K562 (cell line): Measurements from ENCODE around the gene CUEDC2. TPM values are rescaled to one million over a fixed set of nuclear protein-coding genes. Genes with fewer than 3 reads are reported as not detected.
A peak's percentile ranks its signal among the peaks of the same experiment; 100 is the strongest.

Source experiments
- ELF1 ChIP-seq: fragments of 200-800 bp; sonication (Bioruptor generic); IDR thresholded peaks from 2 replicates; pipeline ENCODE4 v1.6.1; 2016; ENCODE audit warnings: missing genetic modification characterization, missing compliant biosample characterization
- HCFC1 ChIP-seq: IDR thresholded peaks from 2 replicates; pipeline ENCODE4 v1.6.1; 2012; ENCODE audit warnings: low read depth, low read length, improper control_type of control experiment
- PML ChIP-seq: IDR thresholded peaks from 2 replicates; pipeline ENCODE4 v1.6.1; 2012; ENCODE audit warnings: low read length, inconsistent platforms
- POLR2B ChIP-seq: fragments of 450-650 bp; IDR thresholded peaks from 2 replicates; pipeline ENCODE4 v1.6.1; 2018; ENCODE audit warnings: low read depth; ENCODE audit not compliant: partially characterized antibody
- WHSC1 ChIP-seq: IDR thresholded peaks from one replicate; pipeline ENCODE4 v1.6.1; 2012; ENCODE audit warnings: low read length, control low read depth, inconsistent platforms
- ZFP91 ChIP-seq: sonication (generic); formaldehyde crosslinking; IDR thresholded peaks from 2 replicates; pipeline ENCODE4 v1.8.0; 2022; ENCODE audit warnings: mild to moderate bottlenecking, missing genetic modification reagents
- ZNF511 ChIP-seq: sonication (generic); formaldehyde crosslinking; IDR thresholded peaks from 2 replicates; pipeline ENCODE4 v1.8.0; 2022; ENCODE audit warnings: mild to moderate bottlenecking, missing genetic modification reagents
- polyA plus RNA-seq, 8 experiments: library from polyadenylated mRNA; depleted of rRNA in 4 of 8; stranded (reverse) in 5 of 8; unstranded in 3 of 8; fragments of >200 nt; fragmentation: Nextera tagmentation in 2 of 8; fragmentation: Illumina TruSeq in 1 of 8; extraction: Ambion mirVana in 2 of 8; extraction: Trizol in 1 of 8; gene quantifications; 2 replicates each; pipeline versions ENCODE4 v1.2.1 to v1.2.3, GENCODE V29; 2011 to 2014; ENCODE audit warnings: inconsistent platforms in 1 of 8, missing spikeins in 1 of 8
- total RNA-seq, 7 experiments: library from RNA; depleted of rRNA in 6 of 7; stranded (reverse); fragments of >200 nt in 6 of 7; fragmentation: Illumina TruSeq in 2 of 7; extraction: Trizol in 2 of 7; gene quantifications; 2 replicates each; pipeline versions ENCODE4 v1.2.1 to v1.2.3, GENCODE V29; 2011 to 2021; ENCODE audit warnings: low replicate concordance in 1 of 7
- TF ChIP-seq, protein P1 (sequence below), 2 experiments: fragments of 450-650 bp; formaldehyde crosslinking in 1 of 2; IDR thresholded peaks; 2 replicates each; pipeline versions ENCODE4 v1.4.0 to v1.6.1; 2014 to 2020; ENCODE audit warnings: mild to moderate bottlenecking in 2 of 2, borderline replicate concordance in 1 of 2, low read depth in 1 of 2
- TF ChIP-seq, protein P2 (sequence below), 2 experiments: IDR thresholded peaks; 2 replicates each; pipeline ENCODE4 v1.6.1; 2012; ENCODE audit warnings: improper control_type of control experiment in 2 of 2, low read depth in 2 of 2, low read length in 2 of 2, borderline replicate concordance in 1 of 2

The CUEDC2 gene
- total and polyA plus RNA-seq, 9 of the 15 experiments (the other 6 are each of a cell fraction or from before 2014, with no cell fraction given) = 8.5 to 48.9 (median 27.4) TPM

DNA sequence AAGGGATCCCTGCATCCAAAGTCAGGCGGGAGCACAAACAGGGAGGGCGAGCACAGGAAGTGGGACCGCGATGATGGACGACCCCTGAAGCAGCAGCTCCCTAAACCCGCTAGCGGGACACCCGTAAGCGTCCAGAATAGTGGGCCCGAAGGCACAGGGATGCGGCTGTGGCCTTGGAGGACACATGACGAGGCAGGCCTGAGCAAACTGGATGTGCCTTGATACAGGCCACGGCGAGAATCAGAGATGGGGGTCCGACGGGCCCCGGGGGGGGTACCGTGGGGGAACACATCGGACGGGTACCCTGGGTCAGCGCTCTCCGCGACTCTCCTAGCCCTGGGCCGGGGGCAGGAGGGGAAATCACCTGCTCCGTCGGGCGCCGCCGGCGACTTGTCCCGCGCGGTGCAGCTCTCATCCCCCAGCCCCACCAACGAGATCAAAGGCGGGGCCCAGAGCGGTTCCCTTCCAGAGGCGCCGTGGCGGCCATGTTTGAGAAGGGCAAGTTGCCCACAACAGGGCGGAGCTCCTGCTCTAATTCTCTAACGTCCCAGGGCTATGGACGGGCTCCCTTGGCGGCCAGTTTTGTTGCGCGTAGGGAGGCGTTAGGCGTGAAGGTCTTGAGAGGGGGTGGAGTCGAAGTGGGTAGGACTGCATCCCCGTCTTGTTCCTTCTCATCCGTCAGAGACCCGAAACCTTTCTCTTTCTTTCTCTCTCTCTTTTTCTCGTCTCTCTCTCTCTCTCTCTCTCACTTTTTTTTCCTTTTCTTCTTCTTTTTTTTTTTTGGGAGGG, at the start of gene CUEDC2 (continued):
- TF ChIP-seq, protein P1, sequence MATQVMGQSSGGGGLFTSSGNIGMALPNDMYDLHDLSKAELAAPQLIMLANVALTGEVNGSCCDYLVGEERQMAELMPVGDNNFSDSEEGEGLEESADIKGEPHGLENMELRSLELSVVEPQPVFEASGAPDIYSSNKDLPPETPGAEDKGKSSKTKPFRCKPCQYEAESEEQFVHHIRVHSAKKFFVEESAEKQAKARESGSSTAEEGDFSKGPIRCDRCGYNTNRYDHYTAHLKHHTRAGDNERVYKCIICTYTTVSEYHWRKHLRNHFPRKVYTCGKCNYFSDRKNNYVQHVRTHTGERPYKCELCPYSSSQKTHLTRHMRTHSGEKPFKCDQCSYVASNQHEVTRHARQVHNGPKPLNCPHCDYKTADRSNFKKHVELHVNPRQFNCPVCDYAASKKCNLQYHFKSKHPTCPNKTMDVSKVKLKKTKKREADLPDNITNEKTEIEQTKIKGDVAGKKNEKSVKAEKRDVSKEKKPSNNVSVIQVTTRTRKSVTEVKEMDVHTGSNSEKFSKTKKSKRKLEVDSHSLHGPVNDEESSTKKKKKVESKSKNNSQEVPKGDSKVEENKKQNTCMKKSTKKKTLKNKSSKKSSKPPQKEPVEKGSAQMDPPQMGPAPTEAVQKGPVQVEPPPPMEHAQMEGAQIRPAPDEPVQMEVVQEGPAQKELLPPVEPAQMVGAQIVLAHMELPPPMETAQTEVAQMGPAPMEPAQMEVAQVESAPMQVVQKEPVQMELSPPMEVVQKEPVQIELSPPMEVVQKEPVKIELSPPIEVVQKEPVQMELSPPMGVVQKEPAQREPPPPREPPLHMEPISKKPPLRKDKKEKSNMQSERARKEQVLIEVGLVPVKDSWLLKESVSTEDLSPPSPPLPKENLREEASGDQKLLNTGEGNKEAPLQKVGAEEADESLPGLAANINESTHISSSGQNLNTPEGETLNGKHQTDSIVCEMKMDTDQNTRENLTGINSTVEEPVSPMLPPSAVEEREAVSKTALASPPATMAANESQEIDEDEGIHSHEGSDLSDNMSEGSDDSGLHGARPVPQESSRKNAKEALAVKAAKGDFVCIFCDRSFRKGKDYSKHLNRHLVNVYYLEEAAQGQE (IDR thresholded peaks at IDR 0.05; ENCODE audit: borderline replicate concordance) = peak; percentile 9; the same call in 1 of the 2 replicates
- TF ChIP-seq, protein P1 (CRISPR knock-in tag; IDR thresholded peaks at IDR 0.05; ENCODE audit: low read depth) = no peak
- TF ChIP-seq ZNF511 (CRISPR knock-in tag) = no peak
- no peak for TF ChIP-seq WHSC1
- peak; percentile 93 for TF ChIP-seq HCFC1
- TF ChIP-seq PML = 0 out of 2 replicates have a peak, but pooled peaks have one; percentile 27
- peak; percentile 64 for TF ChIP-seq POLR2B
- TF ChIP-seq ZFP91 = no peak
- 0 out of 2 replicates have a peak, but pooled peaks have one; percentile 18 for TF ChIP-seq ELF1 (tag)
- TF ChIP-seq, protein P2, sequence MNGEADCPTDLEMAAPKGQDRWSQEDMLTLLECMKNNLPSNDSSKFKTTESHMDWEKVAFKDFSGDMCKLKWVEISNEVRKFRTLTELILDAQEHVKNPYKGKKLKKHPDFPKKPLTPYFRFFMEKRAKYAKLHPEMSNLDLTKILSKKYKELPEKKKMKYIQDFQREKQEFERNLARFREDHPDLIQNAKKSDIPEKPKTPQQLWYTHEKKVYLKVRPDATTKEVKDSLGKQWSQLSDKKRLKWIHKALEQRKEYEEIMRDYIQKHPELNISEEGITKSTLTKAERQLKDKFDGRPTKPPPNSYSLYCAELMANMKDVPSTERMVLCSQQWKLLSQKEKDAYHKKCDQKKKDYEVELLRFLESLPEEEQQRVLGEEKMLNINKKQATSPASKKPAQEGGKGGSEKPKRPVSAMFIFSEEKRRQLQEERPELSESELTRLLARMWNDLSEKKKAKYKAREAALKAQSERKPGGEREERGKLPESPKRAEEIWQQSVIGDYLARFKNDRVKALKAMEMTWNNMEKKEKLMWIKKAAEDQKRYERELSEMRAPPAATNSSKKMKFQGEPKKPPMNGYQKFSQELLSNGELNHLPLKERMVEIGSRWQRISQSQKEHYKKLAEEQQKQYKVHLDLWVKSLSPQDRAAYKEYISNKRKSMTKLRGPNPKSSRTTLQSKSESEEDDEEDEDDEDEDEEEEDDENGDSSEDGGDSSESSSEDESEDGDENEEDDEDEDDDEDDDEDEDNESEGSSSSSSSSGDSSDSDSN (IDR thresholded peaks at IDR 0.05; ENCODE audit: borderline replicate concordance in 1 of 2, low read depth in 2 of 2, low read length in 2 of 2) = 0 out of 4 replicates have a peak, but pooled peaks of 1 of the 2 experiments have one; percentile 23
